Measurements from ENCODE around the gene DUT. TPM values are rescaled to one million over a fixed set of nuclear protein-coding genes. Genes with fewer than 3 reads are reported as not detected.

The DUT gene
- polyA plus RNA-seq, 3 donors from 2014 or later = 84.0 to 125 (median 89.7) TPM

DNA sequence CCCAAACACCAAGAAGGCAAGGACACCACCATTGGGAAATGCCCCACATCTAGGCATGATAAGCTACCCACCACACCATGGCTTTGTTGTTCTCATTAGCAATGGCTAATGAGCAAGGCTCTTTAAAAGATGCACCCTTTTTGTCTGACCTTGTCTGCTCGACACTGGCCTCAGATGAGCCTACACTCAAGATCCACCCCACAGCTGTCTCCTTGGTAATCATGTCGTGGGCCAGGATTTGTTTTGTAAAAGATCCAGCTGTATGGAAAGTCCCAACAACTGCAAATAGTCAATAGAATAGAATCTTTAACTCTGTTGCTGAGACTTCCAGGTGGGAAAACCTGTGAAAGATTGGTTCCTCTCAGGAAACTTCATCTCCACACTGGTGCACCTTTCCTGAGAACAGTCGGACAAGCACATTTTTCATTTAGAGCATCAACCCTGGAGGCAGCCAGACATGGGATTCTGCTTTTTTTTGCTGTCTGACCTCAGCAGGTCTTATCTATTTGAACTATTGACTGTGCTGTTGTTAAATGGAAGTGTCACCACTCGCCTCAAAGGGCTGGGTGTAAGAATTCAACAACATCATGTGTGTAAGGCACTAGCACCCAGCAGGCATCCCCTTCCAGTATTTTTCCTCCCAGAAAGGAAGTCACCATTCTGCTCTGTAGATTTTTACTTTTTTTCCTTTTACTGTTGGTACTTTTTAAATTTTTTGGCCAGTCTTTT lies 35.5 kb downstream of the DUT start:
- H3K27me3 Mint-ChIP-seq (ENCODE audit: low read depth in 3 of 3) = peaks cover 0 to 11% (median 5%) of the 10 kb centered on the region in 3 donors
- H3K4me3 Mint-ChIP-seq = no peak overlapping the region
- no peaks in the 10 kb centered on the region for H3K9me3 Mint-ChIP-seq
- H3K4me1 Mint-ChIP-seq = no peaks in the 10 kb centered on the region
- no peak for DNase-seq
- no peak overlapping the region for H3K27ac Mint-ChIP-seq
- H3K36me3 Mint-ChIP-seq = no peaks in the 10 kb centered on the region

DNA sequence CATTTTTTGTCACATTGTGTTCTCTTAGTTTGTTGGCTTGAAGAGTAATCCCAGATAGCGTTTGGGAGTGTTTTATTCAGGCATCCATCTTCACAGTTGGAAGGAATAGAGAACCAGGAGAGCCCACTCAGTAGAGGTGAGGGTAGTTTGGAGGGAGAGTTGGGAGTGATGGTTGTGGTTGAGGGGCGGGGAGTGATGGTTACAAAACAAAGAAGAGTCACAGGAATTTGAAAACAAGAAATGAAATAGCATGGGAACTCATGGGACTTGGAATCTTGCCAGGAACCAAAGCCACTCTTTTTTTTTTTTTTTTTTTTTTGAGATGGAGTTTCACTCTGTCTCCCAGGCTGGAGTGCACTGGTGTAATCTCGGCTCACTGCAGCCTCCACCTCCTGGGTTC lies 36.3 kb downstream of the DUT start:
- H3K36me3 Mint-ChIP-seq = no peaks in the 10 kb centered on the region
- H3K9me3 Mint-ChIP-seq = no peaks in the 10 kb centered on the region
- no peaks in the 10 kb centered on the region for H3K4me1 Mint-ChIP-seq
- no peak overlapping the region for H3K4me3 Mint-ChIP-seq
- H3K27ac Mint-ChIP-seq = no peak overlapping the region
- no peak for DNase-seq
- H3K27me3 Mint-ChIP-seq (ENCODE audit: low read depth in 3 of 3) = peaks cover 0 to 11% (median 5%) of the 10 kb centered on the region in 3 donors

- H3K36me3 Mint-ChIP-seq = no peaks in the 10 kb centered on the region
- H3K9me3 Mint-ChIP-seq = no peaks in the 10 kb centered on the region
- H3K27ac Mint-ChIP-seq = no peak overlapping the region
- H3K27me3 Mint-ChIP-seq (ENCODE audit: low read depth in 3 of 3) = peaks cover 0 to 11% (median 6%) of the 10 kb centered on the region in 3 donors
- no peak for DNase-seq
- no peaks in the 10 kb centered on the region for H3K4me1 Mint-ChIP-seq
- H3K4me3 Mint-ChIP-seq = no peak overlapping the region
Measured at GRCh38 chr15:48370460-48370859, 39.2 kb downstream of the DUT start.

DNA sequence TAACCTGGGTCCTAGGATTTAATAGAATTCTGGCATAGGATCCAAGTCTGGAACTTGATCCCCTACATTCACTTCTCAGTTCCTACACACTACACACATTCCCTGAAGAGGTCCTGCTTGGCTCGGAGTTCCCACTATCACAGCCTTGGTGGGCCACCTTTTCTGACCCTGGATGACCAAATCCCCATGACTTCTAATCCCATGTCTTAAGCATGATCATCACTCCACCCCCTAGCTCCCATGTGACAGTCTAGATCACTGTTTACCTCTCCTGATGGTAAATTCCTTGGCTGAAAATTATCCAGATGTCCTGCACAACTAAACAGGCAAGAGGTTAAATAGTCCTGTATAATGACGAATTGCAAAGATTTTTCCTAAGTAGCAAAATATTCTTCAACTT lies 40.3 kb downstream of the DUT start:
- Mint-ChIP-seq H3K9me3 (no peaks in the 10 kb centered on the region), H3K27me3 (ENCODE audit: low read depth in 3 of 3) (peaks cover 0 to 6% (median 6%) of the 10 kb centered on the region in 3 donors), H3K4me3 (no peak overlapping the region), H3K4me1 (no peaks in the 10 kb centered on the region), H3K27ac (no peak overlapping the region), H3K36me3 (no peaks in the 10 kb centered on the region)
- no peak for DNase-seq

- H3K4me3 Mint-ChIP-seq = no peak overlapping the region
- H3K36me3 Mint-ChIP-seq = no peaks in the 10 kb centered on the region
- no peak for DNase-seq
- H3K27me3 Mint-ChIP-seq (ENCODE audit: low read depth in 3 of 3) = peaks cover 0 to 2% (median 2%) of the 10 kb centered on the region in 3 donors
- H3K9me3 Mint-ChIP-seq = no peaks in the 10 kb centered on the region
- no peak overlapping the region for H3K27ac Mint-ChIP-seq
- no peaks in the 10 kb centered on the region for H3K4me1 Mint-ChIP-seq
Measured at GRCh38 chr15:48371961-48372360, 40.7 kb downstream of the DUT start.

- DNase-seq = no peak
- Mint-ChIP-seq H3K27me3 (ENCODE audit: low read depth in 3 of 3) (peaks cover 0 to 2% (median 2%) of the 10 kb centered on the region in 3 donors), H3K36me3 (no peaks in the 10 kb centered on the region), H3K27ac (no peak overlapping the region), H3K4me3 (no peak overlapping the region), H3K9me3 (no peaks in the 10 kb centered on the region), H3K4me1 (no peaks in the 10 kb centered on the region)
Measured at GRCh38 chr15:48373821-48374451, 42.7 kb downstream of the DUT start.

DNA sequence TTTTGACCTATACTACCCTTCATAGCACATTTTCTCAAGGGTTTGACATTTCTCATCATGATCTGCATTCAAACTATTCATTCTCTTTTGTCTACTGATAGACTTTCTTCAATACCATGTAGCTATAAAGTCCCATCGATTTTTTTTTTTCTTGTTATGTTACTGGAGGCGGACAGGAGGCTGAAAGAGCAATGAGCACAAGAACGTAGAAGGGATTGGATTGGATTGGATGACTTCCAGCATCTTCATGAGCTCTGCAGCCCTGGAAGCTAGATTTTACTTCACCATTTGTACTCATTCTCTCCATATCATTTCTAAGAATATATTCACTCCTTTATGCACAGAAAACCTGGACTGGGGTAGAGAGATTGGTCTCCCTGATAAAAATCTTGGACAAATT lies 43.2 kb downstream of the DUT start:
- Mint-ChIP-seq H3K4me1 (no peaks in the 10 kb centered on the region), H3K9me3 (no peaks in the 10 kb centered on the region), H3K27me3 (ENCODE audit: low read depth in 3 of 3) (peaks cover 0 to 2% (median 2%) of the 10 kb centered on the region in 3 donors), H3K4me3 (no peak overlapping the region), H3K27ac (no peak overlapping the region), H3K36me3 (no peaks in the 10 kb centered on the region)
- DNase-seq = no peak

DNA sequence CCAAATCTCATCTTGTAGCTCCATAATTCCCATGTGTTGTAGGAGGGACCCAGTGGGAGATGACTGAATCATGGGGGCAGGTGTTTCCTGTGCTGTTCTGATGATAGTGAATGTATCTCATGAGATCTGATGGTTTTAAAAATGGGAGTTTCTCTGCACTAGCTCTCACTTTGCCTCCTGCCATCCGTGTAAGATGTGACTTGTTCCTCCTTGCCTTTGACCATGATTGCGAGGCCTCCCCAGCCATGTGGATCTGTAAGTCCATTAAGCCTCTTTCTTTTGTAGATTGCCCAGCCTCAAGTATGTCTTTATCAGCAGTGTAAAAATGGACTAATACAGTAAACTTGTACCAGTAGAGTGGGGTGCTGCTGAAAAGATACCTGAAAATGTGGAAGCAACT lies 44.5 kb downstream of the DUT start:
- peaks cover 0 to 2% (median 2%) of the 10 kb centered on the region in 3 donors for H3K27me3 Mint-ChIP-seq (ENCODE audit: low read depth in 3 of 3)
- H3K27ac Mint-ChIP-seq = no peak overlapping the region
- H3K36me3 Mint-ChIP-seq = no peaks in the 10 kb centered on the region
- H3K9me3 Mint-ChIP-seq = no peaks in the 10 kb centered on the region
- no peaks in the 10 kb centered on the region for H3K4me1 Mint-ChIP-seq
- H3K4me3 Mint-ChIP-seq = no peak overlapping the region
- no peak for DNase-seq

- no peaks in the 10 kb centered on the region for H3K36me3 Mint-ChIP-seq
- H3K9me3 Mint-ChIP-seq = peaks cover 0 to 2% (median 0%) of the 10 kb centered on the region in 6 donors
- no peak overlapping the region for H3K4me3 Mint-ChIP-seq
- no peak for DNase-seq
- H3K27ac Mint-ChIP-seq = no peak overlapping the region
- peaks cover 0 to 2% (median 2%) of the 10 kb centered on the region in 3 donors for H3K27me3 Mint-ChIP-seq (ENCODE audit: low read depth in 3 of 3)
- H3K4me1 Mint-ChIP-seq = no peaks in the 10 kb centered on the region
Measured at GRCh38 chr15:48380198-48380597, 49.0 kb downstream of the DUT start.

GRCh38 chr15:48381861-48382260 lies 50.6 kb downstream of the DUT start:
- H3K27ac Mint-ChIP-seq = no peak overlapping the region
- peaks cover 0 to 2% (median 0%) of the 10 kb centered on the region in 6 donors for H3K9me3 Mint-ChIP-seq
- H3K36me3 Mint-ChIP-seq = no peaks in the 10 kb centered on the region
- no peaks in the 10 kb centered on the region for H3K4me1 Mint-ChIP-seq
- DNase-seq = no peak
- H3K4me3 Mint-ChIP-seq = no peak overlapping the region
- peaks cover 0 to 4% (median 2%) of the 10 kb centered on the region in 3 donors for H3K27me3 Mint-ChIP-seq (ENCODE audit: low read depth in 3 of 3)

DNA sequence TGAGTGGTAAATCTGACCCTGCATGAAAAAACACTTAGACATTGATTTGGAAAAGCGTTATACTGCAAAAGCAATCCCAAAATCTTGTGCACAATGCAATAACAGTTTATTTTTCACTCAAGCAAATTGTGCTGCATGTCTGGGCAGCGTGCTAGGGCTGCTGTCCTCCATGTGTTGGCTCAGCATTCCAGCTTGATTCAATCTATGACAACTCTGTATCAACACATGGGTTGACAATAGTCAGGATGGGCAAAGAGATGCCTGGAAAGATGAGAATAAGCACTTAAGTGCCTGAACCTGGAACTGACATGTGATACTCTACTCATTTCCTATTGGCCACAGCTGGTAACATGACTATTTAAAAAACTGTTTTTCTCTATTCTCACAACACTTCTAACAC lies 51.8 kb downstream of the DUT start:
- H3K36me3 Mint-ChIP-seq = no peaks in the 10 kb centered on the region

DNA sequence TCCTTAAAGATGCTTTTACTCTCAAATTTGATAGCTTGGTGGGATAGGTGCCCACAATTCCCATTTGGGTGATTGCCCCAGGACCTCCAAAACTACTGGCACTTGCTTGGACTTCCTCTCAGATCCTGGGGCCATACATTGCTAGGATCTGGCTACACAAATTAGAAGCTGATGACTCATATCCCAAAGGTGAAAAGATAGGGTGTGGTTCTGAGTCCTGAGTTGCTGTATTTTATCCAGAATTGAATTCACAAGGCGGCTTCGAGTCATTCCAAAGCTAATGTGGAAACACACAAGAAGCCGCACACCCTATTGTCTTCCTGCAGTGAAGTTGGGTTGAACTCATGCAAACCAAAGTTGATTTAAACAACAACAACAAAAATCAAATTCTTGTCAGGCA lies 53.4 kb downstream of the DUT start:
- no peaks in the 10 kb centered on the region for H3K36me3 Mint-ChIP-seq
- no peak overlapping the region for H3K27ac Mint-ChIP-seq
- peaks cover 0 to 2% (median 0%) of the 10 kb centered on the region in 6 donors for H3K9me3 Mint-ChIP-seq
- peaks cover 0 to 4% (median 2%) of the 10 kb centered on the region in 3 donors for H3K27me3 Mint-ChIP-seq (ENCODE audit: low read depth in 3 of 3)
- no peak for DNase-seq
- no peak overlapping the region for H3K4me3 Mint-ChIP-seq
- no peaks in the 10 kb centered on the region for H3K4me1 Mint-ChIP-seq

More for the DNA sequence above, 51.8 kb downstream of the DUT start:
- no peak for DNase-seq
- Mint-ChIP-seq H3K4me3 (no peak overlapping the region), H3K9me3 (peaks cover 0 to 2% (median 0%) of the 10 kb centered on the region in 6 donors), H3K4me1 (no peaks in the 10 kb centered on the region), H3K27me3 (ENCODE audit: low read depth in 3 of 3) (peaks cover 0 to 4% (median 2%) of the 10 kb centered on the region in 3 donors), H3K27ac (no peak overlapping the region)

DNA sequence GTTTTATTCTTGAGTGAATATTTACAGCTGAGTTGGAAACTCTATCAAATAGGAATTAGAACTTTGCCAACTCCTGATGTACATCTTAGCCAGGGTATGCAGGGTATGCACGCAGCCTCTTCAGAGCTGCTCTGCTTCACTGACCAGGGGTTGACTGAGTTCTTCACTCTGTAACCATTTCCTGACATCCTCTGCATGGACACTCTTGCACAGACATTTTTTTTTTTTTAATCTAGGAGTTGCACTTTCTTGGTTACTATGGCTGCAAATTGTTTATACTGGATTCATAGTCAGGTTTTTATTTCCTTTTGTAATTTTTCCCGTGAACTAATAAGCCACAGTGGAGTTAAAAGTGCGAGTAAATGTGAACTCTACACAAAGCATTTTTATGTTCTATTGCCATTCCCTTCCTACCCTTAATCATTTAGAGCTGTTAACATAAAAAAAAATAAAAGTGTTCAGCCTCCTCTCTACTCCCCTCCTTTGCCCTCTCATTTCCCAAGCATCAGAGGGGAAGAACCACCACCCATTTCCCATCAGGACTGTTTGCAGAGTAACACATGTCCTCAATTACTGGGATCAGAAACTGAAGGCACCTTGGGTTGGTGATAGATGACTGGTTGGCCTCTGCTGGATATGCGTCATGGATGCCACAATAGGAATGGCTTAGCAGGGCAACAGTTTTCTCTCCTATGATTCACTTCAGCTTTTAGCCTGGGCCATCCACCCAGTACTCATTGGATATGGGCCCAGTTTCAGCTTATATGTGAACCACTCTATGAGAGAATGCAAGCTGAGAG lies 54.0 kb downstream of the DUT start:
- peaks cover 0 to 4% (median 2%) of the 10 kb centered on the region in 3 donors for H3K27me3 Mint-ChIP-seq (ENCODE audit: low read depth in 3 of 3)
- no peak overlapping the region for H3K4me3 Mint-ChIP-seq
- peaks cover 0 to 2% (median 0%) of the 10 kb centered on the region in 6 donors for H3K9me3 Mint-ChIP-seq
- H3K36me3 Mint-ChIP-seq = no peaks in the 10 kb centered on the region
- no peaks in the 10 kb centered on the region for H3K4me1 Mint-ChIP-seq
- DNase-seq = no peak
- no peak overlapping the region for H3K27ac Mint-ChIP-seq
